Measurements from ENCODE around the gene SLAMF9.
"Not testable (repeated sequence)": the region's sequence is repeated elsewhere in the genome, so short reads cannot be mapped to it uniquely, and the experiment has no call there.

The SLAMF9 gene

GRCh38 chr1:159920202-159920601, 33.8 kb downstream of the SLAMF9 start:
- DNase-seq: no peak

- DNase-seq: no peak
These were observed 34.7 kb downstream of the SLAMF9 start for GRCh38 chr1:159919236-159919865.

- no peak for DNase-seq
These were observed 35.5 kb downstream of the SLAMF9 start for GRCh38 chr1:159918352-159919200.

GRCh38 chr1:159917533-159918351, 36.3 kb downstream of the SLAMF9 start:
- no peak for DNase-seq

GRCh38 chr1:159916242-159917051, 37.6 kb downstream of the SLAMF9 start:
- DNase-seq: no peak

GRCh38 chr1:159915571-159916241, 38.3 kb downstream of the SLAMF9 start:
- no peak for DNase-seq

GRCh38 chr1:159914252-159915018, 39.6 kb downstream of the SLAMF9 start:
- DNase-seq: no peak

- DNase-seq: no peak
These were observed 40.4 kb downstream of the SLAMF9 start for GRCh38 chr1:159913451-159914192.

- no peak for DNase-seq
These were observed 42.5 kb downstream of the SLAMF9 start for GRCh38 chr1:159911326-159912070.

- DNase-seq: no peak
These were observed 45.8 kb downstream of the SLAMF9 start for GRCh38 chr1:159908031-159908940.

GRCh38 chr1:159906960-159907359, 47.1 kb downstream of the SLAMF9 start:
- DNase-seq: no peak

GRCh38 chr1:159904036-159904435, 50.0 kb downstream of the SLAMF9 start:
- not testable (repeated sequence) for DNase-seq

GRCh38 chr1:159902541-159902940, 51.5 kb downstream of the SLAMF9 start:
- DNase-seq: no peak

All from stimulated activated naive CD4-positive, alpha-beta T cell (primary cell).